ENCODE measurements around the gene TPRA1.

DNA sequence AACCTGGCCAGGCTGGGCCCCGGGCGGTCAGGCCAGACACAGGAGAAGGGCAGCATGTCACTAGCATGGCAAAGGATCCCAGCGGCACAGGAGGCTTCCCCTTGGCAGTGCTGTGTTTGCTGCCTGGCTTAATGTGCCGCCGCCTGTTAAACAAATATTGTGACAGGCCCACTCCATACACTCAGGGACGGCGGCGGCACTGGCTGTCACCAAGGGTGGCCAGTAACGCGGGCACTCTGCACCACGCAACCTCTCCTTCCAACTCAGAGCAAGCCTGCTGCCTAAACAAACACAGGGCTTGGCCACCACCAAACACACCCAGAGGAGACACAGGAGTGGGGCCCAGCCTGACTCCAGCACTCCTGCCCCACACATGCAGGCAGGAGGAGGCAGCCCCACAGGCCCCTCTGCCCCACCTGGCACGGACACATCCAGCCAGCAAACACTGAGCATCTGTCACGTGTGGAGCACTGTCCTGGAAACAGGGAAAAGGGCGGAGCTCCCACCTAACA is 48.0 kb downstream of the TPRA1 start:
- TF ChIP-seq POLR2A (IDR thresholded peaks at IDR 0.05; ENCODE audit: low read depth, low read length) (no peak), SPI1 (IDR thresholded peaks at IDR 0.05; ENCODE audit: low read depth, low read length) (no peak), POU2F2 (IDR thresholded peaks at IDR 0.05; ENCODE audit: low read depth, low read length) (no peak), POLR2AphosphoS5 (IDR thresholded peaks at IDR 0.05; ENCODE audit: low read depth, low read length) (no peak), TAF1 (IDR thresholded peaks at IDR 0.05; ENCODE audit: low read depth, low read length) (no peak)

All from GM12891 (cell line).